ENCODE data around the gene PLAAT1.

- TF ChIP-seq CREM (CRISPR knock-in tag; IDR thresholded peaks at IDR 0.05), result no peak
- no peak for TF ChIP-seq CTCF (IDR thresholded peaks at IDR 0.05)
- no peak for TF ChIP-seq ATF1 (CRISPR knock-in tag; IDR thresholded peaks at IDR 0.05)
Measured at GRCh38 chr3:193225302-193226125, 15.5 kb upstream of the PLAAT1 start.

Data from WTC11 (cell line).